ENCODE data around the gene TKFC.

DNA sequence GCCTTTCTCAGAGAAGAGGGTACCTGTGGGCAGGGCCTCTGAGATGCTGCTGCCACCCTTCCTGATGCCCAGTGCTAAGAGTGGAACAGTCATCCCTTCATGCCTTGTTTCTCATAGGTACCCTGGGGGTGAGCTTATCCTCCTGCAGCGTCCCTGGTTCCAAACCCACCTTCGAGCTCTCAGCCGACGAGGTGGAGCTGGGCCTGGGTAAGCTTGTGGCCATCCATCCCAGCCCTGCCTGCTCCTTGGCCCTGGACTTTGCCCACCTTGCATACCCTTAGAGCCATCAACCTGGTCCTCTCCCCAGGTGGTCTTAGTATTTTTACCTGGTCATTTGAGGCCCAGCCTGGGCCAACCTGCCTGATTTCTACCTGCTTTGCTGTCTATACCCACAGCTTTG, 8.7 kb downstream of the TKFC start:
- no peak for TF ChIP-seq POLR2A (IDR thresholded peaks at IDR 0.05; ENCODE audit: low read depth)
- TF ChIP-seq, protein P1, sequence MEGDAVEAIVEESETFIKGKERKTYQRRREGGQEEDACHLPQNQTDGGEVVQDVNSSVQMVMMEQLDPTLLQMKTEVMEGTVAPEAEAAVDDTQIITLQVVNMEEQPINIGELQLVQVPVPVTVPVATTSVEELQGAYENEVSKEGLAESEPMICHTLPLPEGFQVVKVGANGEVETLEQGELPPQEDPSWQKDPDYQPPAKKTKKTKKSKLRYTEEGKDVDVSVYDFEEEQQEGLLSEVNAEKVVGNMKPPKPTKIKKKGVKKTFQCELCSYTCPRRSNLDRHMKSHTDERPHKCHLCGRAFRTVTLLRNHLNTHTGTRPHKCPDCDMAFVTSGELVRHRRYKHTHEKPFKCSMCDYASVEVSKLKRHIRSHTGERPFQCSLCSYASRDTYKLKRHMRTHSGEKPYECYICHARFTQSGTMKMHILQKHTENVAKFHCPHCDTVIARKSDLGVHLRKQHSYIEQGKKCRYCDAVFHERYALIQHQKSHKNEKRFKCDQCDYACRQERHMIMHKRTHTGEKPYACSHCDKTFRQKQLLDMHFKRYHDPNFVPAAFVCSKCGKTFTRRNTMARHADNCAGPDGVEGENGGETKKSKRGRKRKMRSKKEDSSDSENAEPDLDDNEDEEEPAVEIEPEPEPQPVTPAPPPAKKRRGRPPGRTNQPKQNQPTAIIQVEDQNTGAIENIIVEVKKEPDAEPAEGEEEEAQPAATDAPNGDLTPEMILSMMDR (IDR thresholded peaks at IDR 0.05), result no peak
- TF ChIP-seq EP300 (IDR thresholded peaks at IDR 0.05), result no peak

All from esophagus muscularis mucosa (tissue), 4 donors.